HG03378 (cell line): ENCODE results near the gene SMARCE1.
A peak's percentile ranks its signal among the peaks of the same experiment; 100 is the strongest.
"Not testable (repeated sequence)": the region's sequence is repeated elsewhere in the genome, so short reads cannot be mapped to it uniquely, and the experiment has no call there.

Source experiments
- ATAC-seq: cut with Tn5 transposase; IDR thresholded peaks from one replicate; pipeline ENCODE4 v1.9.1; 2021; ENCODE audit warnings: mild to moderate bottlenecking, moderate library complexity; ENCODE audit not compliant: unreplicated experiment

The SMARCE1 gene

DNA sequence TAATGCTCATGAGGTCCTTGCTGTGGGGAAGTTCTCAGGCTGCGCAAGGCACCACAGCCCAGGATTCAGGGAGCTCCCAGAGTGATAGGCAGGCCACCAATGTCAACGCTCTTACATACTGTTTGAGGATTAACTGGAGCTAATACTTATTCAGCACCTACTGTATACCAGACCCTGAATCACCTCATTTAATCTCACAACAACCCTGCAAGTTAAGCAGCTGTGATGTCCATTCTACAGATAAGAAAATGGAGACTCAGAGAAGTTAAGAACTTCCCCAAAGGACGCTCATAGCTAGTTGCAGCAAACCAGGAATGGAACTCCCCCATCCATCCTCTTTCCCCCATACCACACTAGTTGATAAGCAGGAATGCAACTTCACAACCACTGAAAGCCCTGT lies 56.9 kb downstream of the SMARCE1 start:
- ATAC-seq, result no peak

DNA sequence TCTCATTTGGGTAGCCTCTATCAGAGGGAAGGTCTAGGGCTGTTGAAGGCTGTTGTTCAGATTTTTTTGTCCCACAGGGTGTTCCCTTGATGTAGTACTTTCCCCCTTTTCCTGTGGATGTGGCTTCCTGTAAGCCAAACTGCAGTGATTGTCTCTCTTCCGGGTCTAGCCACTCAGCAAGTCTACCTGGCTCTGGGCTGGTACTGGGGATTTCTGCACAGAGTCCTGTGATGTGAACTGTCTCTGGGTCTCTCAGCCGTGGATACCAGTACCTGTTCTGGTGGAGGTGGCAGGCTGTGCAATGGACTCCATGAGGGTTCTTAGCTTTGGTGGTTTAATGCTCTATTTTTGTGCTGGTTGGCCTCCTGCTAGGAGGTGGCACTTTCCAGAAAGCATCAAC lies 59.1 kb downstream of the SMARCE1 start:
- ATAC-seq, result no peak

DNA sequence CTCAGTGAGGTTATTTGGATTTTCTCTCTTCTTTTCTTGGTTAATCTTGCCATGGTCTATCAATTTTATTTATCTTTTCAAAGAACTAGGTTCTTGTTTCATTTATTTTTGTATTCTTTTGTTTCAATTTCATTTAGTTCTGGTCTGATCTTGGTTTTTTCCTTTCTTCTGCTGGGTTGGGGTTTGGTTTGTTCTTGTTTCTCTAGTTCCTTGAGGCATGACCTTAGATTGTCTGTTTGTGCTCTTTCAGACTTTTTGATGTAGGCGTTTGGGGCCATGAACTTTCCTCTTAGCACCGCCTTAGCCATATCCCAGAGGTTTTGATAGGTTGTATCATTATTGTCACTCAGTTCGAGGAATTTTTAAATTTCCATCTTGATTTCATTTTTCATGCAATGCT lies 61.4 kb downstream of the SMARCE1 start:
- not testable (repeated sequence) for ATAC-seq

DNA sequence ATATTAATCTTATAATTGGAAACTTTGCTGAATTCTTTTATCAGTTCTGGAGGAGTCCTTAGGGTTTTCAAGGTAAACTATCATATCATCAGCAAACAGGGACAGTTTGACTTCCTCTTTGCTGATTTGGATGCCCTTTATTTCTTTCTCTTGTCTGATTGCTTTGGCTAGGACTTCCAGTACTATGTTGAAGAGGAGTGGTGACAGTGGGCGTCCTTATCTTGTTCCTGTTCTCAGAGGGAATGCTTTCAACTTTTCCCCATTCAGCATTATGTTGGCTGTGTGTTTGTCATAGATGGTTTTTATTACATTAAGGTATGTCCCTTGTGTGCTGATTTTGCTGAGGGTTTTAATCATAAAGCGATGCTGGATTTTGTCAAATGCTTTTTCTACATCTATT lies 62.7 kb downstream of the SMARCE1 start:
- not testable (repeated sequence) for ATAC-seq

DNA sequence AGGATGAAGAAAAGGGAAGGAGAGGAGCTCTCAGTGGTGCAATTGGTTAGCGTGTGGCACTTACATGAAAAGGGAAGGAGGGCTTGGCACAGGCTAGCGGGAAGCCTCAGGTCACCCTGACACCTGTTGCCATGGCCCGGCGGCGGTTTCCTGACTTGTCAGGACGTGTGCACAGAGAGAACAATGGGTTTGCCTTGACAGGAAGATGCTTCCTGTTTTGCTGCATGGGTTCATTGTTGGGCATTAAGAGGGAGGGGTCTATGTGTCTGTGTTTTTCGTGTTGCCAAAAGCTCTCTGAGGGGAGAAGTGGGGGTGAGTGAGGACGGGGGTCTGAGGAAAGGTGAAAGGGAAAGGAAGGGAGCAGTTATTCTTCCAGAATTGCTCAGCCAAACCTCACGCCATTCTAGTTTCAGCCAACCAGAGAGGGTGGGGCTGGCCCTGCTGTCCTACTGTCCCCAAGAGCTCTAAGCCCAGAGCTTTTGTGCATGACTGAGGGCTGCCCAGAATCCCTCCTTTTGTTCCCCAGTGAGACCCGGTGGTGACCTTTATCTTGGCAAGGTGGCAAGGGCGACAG lies 65.2 kb downstream of the SMARCE1 start:
- ATAC-seq, result peak; percentile 79

DNA sequence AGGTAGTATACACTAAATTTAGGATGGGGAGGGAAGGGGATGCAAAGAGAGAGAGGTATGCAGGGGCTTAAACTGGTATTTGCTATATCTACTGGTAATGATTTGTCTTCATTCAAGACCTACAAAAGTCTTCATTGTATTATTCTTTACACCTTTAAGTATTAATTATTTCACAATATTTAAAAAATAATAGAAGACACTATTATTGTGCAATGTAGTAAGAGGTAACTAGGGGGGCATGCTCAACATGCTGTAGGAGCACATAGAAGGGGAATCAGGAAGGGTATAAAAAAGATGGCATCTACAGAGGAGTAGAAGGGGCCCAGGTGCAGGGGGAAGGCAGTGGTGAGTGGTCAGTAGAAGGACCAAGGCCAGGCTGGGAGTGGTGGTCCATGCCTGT lies 67.5 kb downstream of the SMARCE1 start:
- no peak for ATAC-seq

DNA sequence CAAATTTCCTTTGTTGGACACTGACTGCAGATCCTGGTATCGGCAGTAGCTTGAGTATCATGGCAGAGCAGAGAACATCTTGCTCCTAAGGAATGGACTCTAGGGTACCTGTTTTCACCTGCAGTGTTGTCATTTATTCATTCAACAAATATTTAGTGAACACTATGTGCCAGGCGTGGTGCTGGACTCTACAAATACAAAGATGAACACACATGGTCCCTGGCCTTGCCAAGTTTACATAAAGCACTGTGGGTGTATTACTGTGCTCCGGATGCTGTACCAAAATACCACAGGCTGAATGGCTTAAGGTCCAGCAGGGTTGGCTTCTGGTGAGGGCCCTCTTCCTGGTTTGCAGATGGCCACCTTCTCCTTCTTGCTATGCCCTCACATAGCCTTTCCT lies 68.1 kb downstream of the SMARCE1 start:
- ATAC-seq, result no peak

DNA sequence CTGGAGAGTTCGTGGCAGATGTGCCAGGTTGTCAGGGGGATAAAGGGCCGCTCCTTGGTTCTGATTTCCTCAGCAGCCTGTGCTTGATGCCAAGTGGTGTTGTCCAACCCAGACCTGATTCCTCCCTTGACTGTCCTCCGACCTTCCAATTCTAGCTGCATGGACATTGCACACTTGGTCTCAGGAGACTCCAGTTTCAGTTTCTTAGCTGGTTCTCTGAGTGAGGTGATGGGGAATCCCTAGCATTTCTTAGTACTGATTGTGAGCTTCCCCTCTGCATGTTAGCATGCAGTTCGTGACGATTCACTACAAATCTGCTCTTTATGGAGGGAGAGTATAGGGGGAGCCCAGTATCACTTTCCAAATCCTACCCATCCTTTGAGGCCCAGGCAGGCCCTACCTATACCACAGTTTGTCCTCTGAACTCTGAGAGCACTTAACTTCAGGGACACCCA lies 70.0 kb downstream of the SMARCE1 start:
- ATAC-seq, result peak; percentile 59

DNA sequence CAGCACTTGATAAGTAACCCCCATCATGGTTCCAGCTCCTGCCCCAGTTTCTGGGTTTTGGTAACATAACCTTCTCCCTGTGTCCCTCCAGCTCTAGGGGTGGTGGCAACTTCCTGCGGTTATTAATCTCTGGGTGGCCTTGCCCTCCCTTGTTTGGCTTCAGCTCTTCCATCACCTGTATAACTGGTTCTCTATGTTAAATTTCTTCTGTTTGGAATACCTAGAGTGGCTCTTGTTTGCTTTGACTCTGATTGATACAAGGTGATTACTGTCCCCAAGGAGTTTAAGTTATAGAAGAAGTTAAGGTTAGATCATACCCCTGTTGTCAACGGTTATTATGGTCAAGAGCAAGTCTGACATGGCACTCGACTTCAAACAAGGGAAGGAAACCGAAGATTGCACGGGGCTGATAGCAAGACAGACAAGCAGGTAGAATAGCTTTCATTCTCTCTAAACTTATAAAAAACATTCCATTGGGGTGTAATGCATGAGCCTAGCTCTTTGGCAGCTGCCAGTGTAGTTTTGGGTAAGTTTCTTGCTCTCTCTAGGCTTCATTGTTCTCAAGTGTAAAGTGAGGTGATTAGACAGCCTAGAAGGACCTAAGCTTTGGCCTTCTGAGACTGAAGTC lies 71.4 kb downstream of the SMARCE1 start:
- ATAC-seq, result no peak
